Measurements from ENCODE around the gene DENND6B.

Gene DENND6B

DNA sequence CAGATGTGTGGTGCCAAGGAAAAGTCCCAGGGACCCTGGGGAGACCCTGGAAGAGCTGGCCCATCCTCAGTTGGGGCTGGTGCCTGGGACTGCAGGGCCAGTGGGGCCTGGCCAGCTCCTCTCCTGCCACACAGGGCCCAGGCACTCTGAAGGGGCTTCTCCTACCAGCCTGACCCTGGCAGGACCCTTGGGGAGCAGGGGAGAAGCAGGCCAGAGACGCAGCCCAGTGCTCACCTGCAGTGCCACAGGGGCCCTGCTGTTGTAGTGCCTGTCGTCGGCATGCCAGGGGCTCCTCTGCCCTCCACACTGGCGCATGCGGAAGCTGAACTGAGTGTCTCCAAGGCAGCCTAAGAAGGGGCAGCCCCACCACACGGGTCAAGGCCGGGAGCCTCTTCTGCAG lies 9.1 kb downstream of the DENND6B start:
- TF ChIP-seq ZFX (IDR thresholded peaks at IDR 0.05): no peak
- TF ChIP-seq, protein P1, sequence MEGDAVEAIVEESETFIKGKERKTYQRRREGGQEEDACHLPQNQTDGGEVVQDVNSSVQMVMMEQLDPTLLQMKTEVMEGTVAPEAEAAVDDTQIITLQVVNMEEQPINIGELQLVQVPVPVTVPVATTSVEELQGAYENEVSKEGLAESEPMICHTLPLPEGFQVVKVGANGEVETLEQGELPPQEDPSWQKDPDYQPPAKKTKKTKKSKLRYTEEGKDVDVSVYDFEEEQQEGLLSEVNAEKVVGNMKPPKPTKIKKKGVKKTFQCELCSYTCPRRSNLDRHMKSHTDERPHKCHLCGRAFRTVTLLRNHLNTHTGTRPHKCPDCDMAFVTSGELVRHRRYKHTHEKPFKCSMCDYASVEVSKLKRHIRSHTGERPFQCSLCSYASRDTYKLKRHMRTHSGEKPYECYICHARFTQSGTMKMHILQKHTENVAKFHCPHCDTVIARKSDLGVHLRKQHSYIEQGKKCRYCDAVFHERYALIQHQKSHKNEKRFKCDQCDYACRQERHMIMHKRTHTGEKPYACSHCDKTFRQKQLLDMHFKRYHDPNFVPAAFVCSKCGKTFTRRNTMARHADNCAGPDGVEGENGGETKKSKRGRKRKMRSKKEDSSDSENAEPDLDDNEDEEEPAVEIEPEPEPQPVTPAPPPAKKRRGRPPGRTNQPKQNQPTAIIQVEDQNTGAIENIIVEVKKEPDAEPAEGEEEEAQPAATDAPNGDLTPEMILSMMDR (conservative IDR thresholded peaks at IDR 0.05): no peak
- no peak overlapping the region for H3K27ac ChIP-seq

DNA sequence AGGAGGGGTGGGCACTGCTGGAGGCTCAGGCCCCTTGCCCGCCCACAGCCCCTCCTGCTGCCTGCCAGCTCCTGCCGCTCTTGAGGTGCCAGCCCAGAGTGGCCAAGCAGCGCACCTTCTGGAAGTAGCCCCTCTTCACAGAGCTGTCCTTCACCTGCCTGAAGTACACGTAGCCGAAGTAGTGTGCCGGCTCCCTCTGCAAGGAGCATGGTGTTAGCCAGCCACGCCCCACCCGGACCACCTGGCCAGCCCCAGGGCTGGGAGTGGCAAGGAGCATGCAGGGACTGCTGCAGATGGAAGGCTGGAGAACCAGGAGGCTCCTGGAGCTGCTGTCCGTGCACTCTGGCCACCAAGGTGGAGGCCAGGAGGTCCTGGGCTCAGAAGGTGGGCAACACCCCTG lies 9.6 kb downstream of the DENND6B start:
- no peak for TF ChIP-seq ZFX (IDR thresholded peaks at IDR 0.05)
- TF ChIP-seq, protein P1 (conservative IDR thresholded peaks at IDR 0.05): no peak
- no peak overlapping the region for H3K27ac ChIP-seq

DNA sequence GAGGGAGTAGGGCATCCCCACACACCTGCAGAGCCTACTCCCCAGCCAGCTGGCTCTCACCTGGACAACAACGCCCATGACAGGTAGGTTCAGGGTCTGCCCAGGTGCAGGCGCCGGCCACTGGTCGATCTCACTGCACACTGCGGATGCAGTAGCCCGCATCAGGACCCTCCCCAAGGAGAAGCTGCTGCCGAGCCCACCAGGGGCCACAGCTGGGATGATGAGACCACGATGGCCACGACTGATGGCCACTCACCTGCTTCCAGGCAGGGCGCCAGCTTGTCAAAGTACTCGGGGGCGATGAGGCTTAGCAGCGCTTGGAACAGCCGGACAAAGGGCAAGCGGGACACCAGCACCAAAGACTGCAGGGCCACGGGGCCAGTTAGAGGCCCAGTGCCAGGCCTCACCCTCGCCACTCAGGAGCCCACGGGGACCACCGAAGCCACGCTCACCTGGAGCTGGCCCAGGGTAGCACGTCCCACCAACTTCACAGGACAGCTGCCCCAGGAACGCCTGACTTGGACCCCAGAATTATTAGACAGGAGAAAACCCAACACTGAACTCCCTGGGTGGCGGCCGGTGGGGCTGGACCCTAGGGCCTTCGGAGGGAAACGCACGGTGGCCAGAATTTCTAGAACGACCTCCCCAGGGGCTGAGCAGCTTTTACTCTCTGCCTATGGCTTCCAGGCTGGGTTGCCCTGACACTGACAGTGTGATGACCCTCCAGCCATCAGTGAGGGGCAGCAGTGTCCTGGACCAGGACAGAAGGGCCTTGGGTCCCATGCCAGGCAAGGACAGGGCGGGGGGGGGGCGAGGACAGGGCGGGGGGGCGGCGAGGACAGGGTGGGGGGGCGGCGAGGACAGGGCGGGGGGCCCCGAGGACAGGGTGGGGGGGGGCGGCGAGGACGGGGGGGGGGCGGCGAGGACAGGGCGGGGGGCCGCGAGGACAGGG lies 10.4 kb downstream of the DENND6B start:
- TF ChIP-seq, protein P1 (conservative IDR thresholded peaks at IDR 0.05): no peak
- no peak for TF ChIP-seq ZFX (IDR thresholded peaks at IDR 0.05)
- H3K27ac ChIP-seq: no peak overlapping the region

DNA sequence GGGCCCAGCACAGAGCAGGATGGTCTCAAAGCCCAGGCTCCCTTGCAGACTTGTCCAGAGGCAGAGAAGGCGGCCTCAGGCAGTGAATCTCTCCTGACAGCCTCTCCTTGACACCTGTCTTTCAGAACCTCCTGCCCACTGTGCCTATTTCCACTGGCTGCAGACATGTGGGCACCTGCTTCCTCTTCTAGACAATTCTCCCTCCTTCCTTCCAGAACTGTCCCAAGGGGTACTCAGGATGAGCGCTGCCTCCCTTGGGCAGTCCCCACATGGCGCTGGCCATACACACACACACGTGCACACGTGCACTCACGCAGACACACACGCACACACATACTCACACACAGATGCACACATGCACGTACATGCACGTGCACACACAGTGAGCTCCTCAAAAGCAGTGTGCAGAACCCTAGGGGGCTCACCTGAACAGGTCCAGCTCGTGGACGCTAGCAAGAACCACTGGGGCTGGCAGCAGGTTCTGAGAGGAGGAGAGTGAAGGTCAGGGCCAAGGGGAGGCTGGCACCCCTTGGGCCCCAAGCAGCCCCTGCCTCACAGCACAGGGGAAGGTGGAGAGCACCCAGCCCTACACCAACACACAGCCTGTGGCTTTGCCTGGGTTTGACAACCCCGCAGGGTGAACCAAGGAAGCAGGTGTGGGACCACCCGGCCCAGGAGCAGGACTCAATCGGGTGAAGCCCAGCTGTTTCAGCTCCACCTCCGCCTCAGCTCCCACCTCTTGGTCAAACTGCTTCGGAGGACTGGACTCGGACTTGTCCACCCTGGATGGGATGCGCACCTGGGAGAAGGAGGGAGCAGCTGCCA lies 11.3 kb downstream of the DENND6B start:
- no peak overlapping the region for H3K27ac ChIP-seq
- no peak for TF ChIP-seq ZFX (IDR thresholded peaks at IDR 0.05)
- TF ChIP-seq, protein P1 (conservative IDR thresholded peaks at IDR 0.05): no peak

DNA sequence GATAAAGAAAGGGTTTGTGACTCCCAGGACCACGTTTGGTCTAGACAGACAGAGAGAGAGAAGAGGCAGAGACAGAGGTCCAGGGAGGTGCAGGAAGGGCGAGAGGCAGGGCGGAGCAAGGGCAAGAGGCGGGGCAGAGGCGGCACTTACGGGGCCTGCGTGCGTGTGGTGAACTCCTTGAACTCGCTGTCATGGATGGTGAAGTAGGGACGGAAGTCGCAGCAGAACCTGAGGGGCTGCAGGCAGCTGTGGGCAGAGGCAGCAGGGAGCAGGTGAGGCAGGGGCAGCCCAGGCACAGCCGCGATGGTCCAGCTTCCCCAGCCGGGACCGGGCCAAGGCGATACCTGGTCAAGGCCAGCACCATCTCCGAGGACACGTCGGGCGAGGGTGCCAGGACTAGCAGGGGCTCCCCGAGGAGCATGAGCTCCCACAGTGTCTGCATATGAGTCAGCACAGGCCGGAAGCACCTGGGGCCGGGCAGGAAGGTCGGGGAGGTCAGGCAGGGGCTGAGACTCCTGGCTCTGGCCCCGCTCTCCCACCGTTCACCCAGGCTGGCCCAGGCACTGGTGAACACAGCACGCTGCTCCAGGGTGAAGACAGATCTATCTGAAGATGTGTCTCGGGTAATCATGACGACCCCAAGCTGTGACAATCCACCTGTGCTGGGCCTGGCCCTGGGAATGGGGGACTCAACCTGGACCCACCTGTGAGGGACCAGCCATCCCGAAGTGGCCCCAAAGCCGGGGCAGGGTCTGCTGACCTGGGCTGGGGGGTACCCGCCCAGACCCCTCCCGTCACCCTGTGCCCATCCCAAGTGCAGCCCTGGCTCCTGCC lies 12.1 kb downstream of the DENND6B start:
- TF ChIP-seq, protein P1 (conservative IDR thresholded peaks at IDR 0.05): no peak
- no peak for TF ChIP-seq ZFX (IDR thresholded peaks at IDR 0.05)
- peak overlapping the region; percentile 6; the same call in 1 of the 2 replicates for H3K27ac ChIP-seq

DNA sequence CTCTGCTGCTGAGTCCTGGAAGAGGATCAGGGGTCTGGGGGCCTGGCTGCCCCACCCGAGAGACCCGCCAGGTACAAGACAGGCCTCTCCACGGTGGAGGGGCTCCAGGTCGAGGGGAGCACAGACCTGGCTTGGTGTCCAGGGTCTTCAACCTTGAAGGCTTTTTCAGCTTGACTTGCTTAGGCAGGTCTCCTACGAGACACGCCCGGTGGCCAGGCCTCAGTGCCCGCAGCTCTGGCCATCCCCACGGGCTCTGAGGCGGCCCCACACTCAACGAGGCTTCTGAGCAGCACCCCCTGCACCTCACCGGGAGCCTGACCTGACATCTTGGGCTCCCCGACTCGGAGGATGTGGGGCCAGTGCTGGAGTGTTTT lies 12.7 kb downstream of the DENND6B start:
- no peak for TF ChIP-seq ZFX (IDR thresholded peaks at IDR 0.05)
- TF ChIP-seq, protein P1 (conservative IDR thresholded peaks at IDR 0.05): no peak
- peak overlapping the region; percentile 6; the same call in 1 of the 2 replicates for H3K27ac ChIP-seq

Data from C4-2B (cell line).